Dedifferentiated amniotic fluid mesenchymal stem cell (primary cell): Measurements from ENCODE around the gene CFDP1.
"Not testable (repeated sequence)": the region's sequence is repeated elsewhere in the genome, so short reads cannot be mapped to it uniquely, and the experiment has no call there.

ENCODE experiments used
- DNase-seq: peaks from one replicate; pipeline ENCODE4 v3.0.0-alpha.2; 2016; ENCODE audit errors: extremely low spot score

The CFDP1 gene

GRCh38 chr16:75293173-75293572, 140.1 kb downstream of the CFDP1 start:
- no peak for DNase-seq

GRCh38 chr16:75292691-75293090, 140.6 kb downstream of the CFDP1 start:
- no peak for DNase-seq

GRCh38 chr16:75289189-75289588, 144.1 kb downstream of the CFDP1 start:
- no peak for DNase-seq

- DNase-seq: no peak
Measured at GRCh38 chr16:75288596-75289120, 144.6 kb downstream of the CFDP1 start.

- no peak for DNase-seq
Measured at GRCh38 chr16:75288181-75288580, 145.1 kb downstream of the CFDP1 start.

- no peak for DNase-seq
Measured at GRCh38 chr16:75287708-75288107, 145.6 kb downstream of the CFDP1 start.

GRCh38 chr16:75286389-75286788, 146.9 kb downstream of the CFDP1 start:
- DNase-seq: no peak

GRCh38 chr16:75282466-75283281, 150.6 kb downstream of the CFDP1 start:
- DNase-seq: no peak

- DNase-seq: no peak
Measured at GRCh38 chr16:75281826-75282225, 151.5 kb downstream of the CFDP1 start.

GRCh38 chr16:75281009-75281408, 152.3 kb downstream of the CFDP1 start:
- not testable (repeated sequence) for DNase-seq

- no peak for DNase-seq
Measured at GRCh38 chr16:75280331-75280804, 152.9 kb downstream of the CFDP1 start.

- no peak for DNase-seq
Measured at GRCh38 chr16:75279305-75279704, 154.0 kb downstream of the CFDP1 start.

GRCh38 chr16:75273054-75273925, 160.0 kb downstream of the CFDP1 start:
- no peak for DNase-seq

- not testable (repeated sequence) for DNase-seq
Measured at GRCh38 chr16:75272629-75273028, 160.7 kb downstream of the CFDP1 start.

GRCh38 chr16:75272097-75272551, 161.2 kb downstream of the CFDP1 start:
- no peak for DNase-seq

- no peak for DNase-seq
Measured at GRCh38 chr16:75271441-75272096, 161.7 kb downstream of the CFDP1 start.

- not testable (repeated sequence) for DNase-seq
Measured at GRCh38 chr16:75269358-75269757, 163.9 kb downstream of the CFDP1 start.

GRCh38 chr16:75267631-75268264, 165.6 kb downstream of the CFDP1 start:
- DNase-seq: no peak

- DNase-seq: no peak
Measured at GRCh38 chr16:75266738-75267630, 166.3 kb downstream of the CFDP1 start.
